NB4 (cell line): Measurements from ENCODE around the gene ANKRD33B.

Experiments used
- CTCF ChIP-seq: IDR thresholded peaks from one replicate; pipeline ENCODE4 v1.5.1; 2012; ENCODE audit warnings: low read depth, low read length
- POLR2A ChIP-seq: IDR thresholded peaks from 2 replicates; pipeline ENCODE4 v1.6.1; 2011; ENCODE audit warnings: mild to moderate bottlenecking; ENCODE audit not compliant: insufficient read length; ENCODE audit errors: extremely low read depth

- TF ChIP-seq CTCF (no peak), POLR2A (no peak)
Observed at GRCh38 chr5:10564838-10565784, 1.2 kb downstream of the ANKRD33B start.
